Activated CD4-positive, CD25-positive, alpha-beta regulatory T cell treated with anti-CD3 and anti-CD28 coated beads, Interleukin-2, amount 50 U/mL, for 16 hours (primary cell): ENCODE data around the gene SC5D.

Source experiments
- DNase-seq: peaks from one replicate; pipeline ENCODE4 v3.0.0-alpha.2; 2020; ENCODE audit warnings: low read depth, low spot score

Gene SC5D

DNA sequence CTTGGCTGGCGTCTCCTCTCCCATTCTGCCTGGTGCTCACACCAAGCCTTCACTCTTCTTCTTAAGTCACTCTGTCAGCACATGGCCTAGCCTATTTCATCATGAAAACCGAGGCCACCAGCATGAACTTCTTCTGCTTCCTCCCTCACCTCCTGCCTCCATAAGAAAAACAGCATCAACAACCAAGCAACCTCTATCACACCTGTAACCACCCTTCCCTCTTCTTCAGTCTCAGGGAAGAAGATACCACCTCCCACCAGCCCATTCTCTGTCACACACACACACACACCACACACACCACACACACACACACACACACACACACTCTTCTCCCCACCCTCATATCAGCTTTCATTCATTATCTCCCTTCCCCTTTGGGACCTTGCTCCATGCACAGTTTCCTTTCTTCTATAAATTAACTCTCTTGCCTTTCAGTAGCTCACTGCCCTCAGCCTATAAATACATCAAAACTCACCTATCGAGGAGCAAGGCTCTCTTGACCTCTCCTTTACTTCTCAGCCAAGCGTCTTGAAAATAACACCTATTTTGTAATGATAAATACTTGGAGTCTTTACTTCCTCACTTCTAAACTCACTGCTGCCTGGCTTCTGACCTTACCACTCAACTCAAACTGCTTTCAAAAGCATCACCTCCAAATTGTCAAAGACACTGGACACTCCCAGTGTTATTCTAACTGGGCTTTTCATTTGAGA is 36.6 kb downstream of the SC5D start:
- DNase-seq, result no peak

DNA sequence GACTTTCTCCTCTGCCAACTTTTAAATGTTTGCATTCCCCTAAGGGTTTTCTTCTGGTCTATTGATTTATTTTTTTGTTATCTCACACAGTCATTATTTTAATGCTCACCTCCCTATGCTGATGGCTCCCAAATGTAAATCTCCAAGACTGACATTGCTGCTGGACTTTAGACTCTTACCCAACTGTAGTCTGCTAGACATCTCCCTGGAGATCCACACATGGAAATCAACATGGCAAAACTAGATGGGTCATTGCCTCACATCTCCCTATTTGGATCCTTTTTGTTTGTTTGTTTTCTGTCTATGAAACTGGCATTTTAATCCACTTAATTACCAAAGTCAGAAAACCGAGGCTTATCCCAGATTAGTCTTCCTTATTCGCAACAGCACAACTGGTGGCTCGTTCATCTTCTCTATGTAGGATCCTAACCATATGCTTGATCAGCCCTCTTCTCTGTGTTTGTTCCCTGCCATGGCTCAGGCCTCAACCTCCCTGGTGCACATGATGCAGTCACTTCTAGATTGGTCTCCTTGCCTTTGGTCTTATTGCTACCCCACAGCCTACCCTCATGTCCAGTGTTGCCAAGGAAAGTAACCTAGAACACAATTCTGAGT is 37.3 kb downstream of the SC5D start:
- DNase-seq, result no peak

DNA sequence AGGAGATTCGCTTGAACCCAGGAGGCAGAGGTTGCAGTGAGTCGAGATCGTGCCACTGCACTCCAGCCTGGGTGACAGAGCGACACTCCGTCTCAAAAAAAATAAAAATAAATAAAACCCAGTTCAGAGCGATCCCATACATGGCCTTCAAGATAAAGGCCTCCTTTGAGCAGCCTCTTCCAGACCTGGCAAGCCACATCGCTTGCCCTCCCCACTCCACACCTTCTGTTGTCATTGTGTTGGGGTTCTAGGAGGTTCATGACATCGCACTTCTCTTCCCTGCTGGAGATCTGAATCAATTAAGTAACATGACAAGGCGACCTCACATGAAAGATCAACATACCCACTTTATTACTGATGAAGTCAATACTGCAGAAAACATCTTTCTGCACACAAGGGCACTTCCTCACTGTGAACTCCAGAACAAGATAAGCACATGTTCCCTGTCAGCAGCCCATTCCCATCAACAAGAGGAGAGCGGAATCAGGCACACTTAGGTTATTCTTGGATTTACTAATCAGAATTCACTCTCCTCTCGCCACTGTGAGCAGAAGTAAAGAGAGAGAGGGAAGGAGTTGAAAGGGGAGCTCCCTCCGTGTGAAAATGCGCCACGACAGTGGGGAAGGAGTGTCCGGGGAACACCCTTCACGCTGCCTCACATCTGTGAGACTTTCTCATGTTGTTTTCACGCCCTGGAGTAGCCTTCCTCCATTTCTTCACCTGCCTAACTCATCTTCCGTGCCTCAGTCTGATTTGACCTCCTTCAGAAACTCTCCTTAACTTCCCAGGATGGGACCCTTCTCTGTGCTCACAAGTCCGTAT is 38.3 kb downstream of the SC5D start:
- DNase-seq, result no peak

DNA sequence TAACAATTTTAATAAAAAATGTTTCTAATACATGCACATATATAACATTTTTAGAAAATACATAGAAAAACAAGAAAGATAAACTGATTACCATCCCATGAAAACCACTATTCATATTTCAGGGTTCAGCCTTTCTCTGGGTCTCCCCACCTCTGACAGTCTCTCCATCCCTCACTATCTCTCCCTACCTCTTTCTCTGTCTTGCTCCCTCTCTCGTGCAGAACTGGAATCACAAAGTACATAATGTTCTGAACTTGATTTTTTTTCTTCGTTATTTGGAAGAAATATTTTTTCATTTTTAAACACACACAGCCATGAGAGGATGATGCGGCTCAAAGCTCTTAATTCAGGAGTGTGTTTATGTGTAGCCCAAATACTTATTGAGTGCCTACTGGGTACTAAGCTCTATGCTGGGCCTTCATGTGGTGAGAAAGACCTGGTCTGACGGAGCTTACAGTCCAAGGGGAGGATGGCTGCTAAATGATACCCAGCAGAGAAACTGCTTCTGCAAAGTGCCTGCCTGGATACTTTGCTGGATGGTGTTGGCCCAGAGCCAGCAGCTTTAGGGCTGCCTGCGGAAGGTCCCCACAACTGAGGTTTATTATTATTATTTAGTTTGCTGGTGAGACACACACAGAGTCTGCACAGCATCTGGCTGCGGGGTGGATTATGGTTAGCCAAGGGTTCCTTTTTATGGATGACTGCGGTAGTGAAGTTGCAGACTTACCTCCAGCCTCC is 42.6 kb downstream of the SC5D start:
- no peak for DNase-seq

DNA sequence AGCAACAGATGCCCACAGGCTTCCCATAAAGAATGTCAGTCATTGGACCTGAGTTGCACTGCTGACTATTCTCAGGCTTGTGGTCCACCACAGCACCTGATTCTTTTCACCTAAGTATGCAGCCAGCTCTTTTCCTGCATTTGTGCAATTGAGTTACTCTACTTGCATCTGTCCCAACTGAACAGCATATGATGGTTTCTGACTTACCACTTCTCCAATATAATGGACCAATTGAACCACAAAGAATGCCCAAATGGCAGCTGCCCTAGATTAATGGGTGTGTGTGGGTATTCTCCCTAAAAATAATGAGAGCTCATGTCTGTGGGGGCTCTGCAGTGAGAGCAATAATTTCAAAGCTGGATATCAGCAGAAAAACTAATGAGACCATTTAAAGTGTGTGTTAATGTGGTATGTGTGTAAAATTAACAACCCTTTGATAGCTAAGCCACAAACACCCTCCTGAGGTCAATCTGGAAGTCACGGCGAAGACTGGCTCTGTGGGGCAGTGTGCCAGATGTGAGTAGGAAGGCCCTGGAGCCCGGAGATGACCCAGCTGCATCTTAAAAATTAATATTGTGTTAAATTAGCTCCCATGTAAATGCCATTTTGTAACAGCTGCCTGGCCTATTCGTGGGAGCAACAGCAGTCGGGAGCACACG is 43.8 kb downstream of the SC5D start:
- DNase-seq, result no peak

DNA sequence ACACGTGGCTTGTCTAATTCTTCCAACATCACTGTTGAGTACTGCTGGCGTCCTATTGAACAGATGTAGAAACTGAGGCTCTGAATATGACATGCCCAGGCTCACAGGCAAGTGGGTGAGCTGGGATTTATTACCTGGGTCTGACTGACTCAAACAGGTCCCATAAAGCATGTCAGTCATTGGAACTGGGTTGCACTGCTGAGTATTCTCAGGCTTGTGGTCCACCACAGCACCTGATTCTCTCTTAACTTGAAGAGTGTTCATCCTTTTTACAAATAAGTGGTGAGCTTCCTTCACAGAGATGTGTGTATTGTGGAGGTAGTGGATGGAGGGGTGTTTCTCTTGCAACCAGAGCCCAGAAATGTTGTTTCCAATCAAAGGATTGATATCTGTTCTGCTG is 44.5 kb downstream of the SC5D start:
- DNase-seq, result no peak

DNA sequence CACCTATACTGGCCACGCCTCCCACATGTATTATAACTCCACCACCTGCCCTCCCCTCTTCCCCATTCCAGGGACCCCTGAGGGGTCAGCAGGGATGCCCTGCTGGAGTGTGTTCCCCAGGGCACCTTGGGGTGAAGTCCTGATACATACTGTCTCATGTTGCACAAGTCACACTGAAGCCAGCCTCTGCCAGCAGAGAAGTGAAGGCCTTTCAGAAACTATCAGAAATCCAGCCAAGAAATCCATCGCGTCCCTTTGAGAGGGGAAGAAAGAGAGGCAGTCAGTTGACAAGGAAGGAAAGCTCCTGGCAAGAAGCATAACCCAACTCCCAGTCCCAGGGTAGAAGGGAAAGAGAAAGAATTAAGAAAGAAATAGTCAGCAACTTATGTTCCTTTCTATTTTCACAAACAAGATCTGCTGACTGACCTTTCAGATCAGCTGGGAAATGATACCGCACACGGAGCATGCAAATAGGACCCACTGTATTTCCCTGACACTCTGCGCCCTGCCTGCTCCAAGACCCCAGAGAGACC is 45.2 kb downstream of the SC5D start:
- no peak for DNase-seq

DNA sequence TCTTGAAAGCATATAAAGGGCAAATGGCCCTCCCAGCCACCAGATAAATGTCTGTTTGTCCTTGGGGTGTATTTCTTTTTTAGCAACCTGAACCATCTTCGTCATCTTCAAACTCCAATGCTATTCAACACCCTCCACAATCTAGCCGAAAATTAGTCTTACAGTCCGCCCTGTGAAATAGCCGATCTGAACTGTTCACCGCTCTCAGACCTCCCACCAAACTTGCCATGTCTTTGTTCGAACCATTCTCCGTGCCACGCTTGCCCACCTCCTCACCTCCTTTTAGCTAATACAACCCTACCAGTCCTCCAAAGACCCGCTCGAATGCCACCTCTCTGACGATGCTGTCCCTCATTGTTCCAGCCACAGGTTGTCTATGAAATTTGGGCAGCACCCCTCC is 46.0 kb downstream of the SC5D start:
- DNase-seq, result no peak

DNA sequence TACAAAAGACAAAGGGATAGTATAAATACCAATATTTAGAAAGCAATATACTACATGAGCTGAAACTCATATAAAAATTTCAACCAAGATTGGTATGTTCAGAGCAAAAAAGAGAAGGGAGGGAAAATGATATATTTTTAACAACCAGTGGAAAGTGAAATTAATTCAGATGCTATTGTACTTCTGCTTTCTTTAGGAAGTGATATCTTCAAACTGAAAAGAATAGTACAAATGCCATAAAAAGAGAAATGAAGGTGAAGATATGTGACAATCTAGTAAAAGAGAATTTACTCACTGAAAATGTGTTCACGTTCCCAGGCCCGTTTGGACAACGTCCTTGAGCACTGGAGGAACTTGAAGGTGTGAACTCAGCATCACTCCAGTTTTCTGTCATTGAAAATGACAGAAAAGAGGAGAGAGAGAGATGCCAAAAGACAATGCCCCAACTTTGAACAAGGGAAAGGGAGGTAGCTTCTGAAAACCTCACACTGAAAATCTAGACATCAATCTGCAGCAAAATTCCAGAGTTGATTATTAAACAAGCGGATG is 47.5 kb downstream of the SC5D start:
- DNase-seq, result no peak

DNA sequence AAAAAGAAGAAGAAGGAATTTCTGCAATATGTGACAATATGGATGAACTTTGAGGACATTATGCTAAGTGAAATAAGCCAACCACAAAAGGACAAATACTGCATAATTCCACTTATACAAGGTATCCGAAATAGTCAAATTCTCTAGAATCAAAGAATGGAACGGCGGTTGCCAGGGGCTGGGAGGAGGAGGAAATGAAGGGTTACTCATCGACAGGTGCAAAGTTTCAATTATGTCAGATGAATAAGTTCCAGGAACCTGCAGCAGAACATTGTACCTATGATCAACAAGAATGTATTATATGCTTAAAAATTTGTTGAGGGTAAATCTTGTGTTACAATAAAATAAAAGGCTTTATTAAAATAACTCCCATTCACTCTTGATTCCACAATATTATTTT is 49.0 kb downstream of the SC5D start:
- DNase-seq, result no peak

DNA sequence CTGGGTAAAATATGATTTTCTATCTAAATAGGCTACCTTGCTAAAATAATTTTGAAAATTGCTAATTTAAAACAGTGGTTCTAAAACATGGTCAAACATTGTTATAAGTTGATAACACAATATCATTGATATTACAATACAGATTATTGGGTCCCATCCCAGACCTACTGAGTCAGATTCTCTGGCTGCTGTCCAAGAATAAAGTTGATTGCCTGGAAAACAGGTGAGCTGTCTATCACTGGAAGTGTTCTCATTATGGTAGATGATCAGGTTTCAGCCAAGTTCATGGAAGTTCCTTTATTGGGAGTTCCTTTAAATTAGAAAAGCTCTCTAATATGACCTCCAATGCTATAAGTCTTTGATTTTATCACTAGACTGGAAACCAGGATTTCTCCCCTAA is 52.3 kb downstream of the SC5D start:
- DNase-seq, result no peak

DNA sequence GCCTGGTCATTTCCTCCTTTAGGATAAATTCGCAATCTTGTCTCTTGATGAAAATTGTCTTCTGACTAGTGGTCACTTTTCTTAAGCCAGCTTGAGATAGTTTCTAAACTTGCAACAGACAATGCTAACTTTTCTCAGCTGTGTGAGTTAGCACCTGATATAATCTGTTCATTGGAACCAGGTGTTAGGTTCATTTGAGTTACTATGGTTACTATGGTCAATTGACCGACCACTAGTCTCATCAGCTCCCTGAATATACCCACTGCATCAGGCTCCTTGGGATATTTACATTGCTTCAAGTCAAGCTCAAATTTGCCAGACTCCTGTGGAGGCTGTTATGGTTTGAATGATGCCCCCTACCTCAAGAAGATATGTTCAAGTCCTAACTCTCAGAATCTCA is 54.5 kb downstream of the SC5D start:
- no peak for DNase-seq

DNA sequence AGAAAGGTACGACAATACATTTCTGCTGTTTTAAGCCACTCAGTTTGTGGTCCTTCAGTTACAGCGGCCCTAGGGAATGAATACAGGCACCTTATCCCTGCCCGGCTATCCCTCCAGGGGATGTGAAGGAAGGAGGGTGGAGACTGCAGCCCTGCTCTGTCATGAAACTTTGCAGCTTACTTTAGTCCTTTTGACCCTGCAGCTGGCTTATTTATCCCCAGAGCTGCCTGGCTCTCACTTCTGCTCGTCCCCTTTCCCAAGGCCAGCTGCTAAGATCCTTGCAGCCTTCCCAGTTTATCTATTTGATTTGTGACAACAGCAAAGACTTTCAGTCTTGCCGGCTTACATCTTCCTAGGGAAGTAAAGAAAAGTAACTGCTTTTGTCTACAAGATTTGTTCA is 55.2 kb downstream of the SC5D start:
- no peak for DNase-seq

DNA sequence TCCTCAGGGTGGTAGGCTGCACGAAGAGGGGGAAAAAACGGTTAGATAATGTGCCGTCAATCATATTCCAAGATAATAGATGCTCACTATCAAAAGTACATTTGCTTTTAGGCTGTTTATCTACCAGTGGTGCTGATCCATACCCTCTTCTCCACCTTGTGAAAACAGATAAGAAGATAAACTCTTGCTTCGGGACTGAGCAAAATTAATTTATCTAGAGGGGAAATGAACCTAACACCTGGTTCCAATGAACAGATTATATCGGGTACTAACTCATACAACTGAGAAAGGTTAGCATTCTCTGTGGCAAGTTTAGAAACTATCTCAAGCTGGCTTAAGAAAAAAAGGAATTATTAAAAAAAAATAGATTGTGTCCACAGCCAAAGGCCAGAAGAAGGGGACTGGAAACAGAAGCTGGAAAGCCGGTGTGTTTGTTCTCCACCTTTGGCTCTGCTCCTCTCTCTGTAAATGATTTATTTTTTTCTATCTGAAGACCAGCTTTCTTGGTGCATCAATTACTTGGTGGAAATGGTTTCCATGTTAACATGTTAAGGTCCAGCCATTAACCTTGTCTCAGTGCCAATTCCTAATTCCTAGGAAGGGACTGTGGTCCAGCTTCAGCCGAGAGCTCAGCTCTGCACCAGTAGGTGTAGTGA is 55.8 kb downstream of the SC5D start:
- DNase-seq, result no peak

DNA sequence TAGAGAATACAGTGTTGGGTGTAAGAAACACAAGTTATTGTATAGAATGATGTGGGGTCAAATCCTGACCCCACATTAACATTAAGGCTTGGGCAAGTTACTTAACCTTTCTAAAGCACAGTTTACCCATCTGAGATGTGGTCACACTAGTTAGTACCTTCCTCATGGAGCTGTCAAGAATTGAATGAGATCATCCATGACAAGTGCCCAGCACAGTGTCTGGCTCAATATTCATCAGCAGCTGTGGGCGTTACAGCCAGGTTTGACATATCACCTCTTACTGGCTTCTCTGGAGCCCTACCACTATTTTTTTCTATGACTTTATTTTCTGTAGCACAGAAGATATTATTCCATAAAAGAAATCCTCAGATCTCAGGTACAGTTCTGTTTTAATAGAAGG is 57.2 kb downstream of the SC5D start:
- DNase-seq, result no peak

DNA sequence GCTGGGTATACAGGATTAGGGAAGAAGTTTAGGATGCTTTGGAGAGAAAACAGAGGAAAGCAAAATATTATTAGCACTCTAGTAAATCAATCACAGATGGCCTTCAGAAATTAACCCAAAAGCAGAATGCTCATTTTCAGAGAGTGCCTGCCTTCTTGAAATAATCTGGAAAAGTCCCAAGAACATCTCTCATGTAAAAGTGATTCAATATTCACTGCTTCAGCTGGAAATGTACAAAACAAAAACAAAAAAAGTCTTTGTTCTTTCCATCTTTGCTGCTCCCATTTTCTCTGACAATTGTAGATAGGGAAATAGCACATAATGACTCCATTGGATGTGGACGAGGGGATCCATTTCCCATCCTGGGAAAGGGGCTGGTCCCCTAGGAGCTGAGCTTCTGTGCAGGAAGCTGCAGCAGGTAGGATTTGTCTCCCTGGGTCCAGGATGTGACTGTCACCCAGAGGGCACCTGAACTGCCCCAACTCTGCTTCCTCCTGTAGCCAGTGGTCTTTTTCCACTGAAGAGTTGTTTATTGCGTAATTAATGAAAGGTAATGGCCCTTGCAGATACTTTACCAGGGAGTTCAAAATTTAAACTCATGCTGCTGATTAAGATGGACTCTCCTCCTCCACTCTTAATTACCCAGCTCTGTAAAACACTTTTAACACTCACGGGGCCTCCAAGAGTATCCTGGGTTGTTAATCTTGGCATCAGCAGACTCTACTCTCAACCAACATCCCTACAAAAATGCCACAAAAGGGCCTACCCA is 57.9 kb downstream of the SC5D start:
- DNase-seq, result no peak

DNA sequence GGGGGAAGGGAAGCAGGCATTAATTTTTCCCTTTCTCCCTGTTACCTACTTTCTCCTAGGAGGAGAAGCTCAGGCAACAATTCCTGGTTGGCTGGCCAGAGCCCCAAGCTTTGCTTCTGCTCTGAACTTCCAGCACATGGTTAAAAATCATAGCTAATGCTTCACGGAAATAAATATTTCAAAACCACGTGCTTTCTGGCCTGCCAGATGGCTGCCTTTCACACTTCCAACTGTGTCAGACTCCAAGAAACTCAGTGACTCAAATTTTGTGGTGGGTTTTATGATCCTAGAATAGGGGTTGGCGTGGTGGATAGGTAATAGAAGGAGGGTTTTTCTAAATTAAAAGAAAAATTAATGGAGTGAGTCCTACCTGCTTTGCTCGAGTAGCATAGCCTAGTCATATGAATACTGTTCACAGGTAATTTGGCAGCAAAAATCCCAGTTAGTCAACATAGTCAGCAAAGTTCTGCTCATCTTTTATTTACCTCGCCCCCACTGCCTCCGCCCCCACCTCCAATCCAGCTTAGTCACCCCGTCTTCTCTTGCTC is 58.6 kb downstream of the SC5D start:
- DNase-seq, result no peak

DNA sequence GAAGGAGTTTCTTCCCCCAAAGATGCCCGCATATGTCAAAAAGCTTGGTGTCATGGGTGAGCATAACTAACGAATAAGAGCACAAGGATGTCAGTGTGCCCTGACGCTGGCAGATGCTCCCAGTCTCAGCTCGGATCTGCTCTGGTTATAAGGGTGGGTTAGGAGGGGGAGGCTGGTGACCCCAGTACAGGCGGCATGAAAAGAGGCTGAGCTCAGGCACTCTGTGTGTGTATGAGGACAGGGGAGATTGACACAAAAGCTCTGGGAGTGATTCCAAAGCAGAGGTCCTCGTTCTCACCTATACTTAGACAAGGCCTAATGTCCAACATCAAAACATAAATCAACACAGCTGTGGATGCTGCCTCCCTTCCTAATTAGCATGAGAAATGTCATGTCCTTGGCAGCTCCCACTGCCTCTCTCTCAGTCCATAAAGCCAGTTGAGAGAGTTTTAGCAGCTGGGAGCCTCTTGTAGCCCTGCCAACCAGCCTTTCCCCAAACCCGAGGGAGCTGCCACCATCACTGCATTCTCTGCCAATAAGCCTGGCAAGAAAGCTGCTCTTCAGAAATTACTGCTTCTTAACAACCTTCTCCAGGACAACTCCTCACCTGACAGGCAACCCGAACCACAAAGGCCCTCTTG is 59.8 kb downstream of the SC5D start:
- DNase-seq, result no peak

DNA sequence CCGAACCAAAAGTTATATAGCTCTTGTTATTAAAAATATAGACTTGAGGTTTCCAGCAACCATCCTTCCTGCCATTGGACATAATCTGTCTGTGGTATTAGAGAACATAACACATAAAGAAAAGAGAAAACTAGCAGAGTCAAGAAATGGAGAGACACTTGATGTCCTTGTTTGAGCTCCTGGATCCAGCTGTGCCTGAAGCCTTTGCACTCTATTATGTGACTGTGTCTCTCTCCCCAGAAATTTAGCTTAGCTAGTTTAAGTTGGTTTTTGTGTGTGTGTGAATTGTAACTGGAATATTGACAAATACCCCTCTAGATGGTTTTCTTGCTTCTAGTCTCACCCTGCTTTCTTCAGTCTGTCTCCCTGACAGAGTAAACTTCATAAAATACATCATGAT is 61.6 kb downstream of the SC5D start:
- no peak for DNase-seq
